HG02798 (cell line): ENCODE measurements around the gene DUSP6.

ENCODE experiments used
- ATAC-seq: cut with Tn5 transposase; IDR thresholded peaks from one replicate; pipeline ENCODE4 v1.9.1; 2021; ENCODE audit warnings: mild to moderate bottlenecking; ENCODE audit not compliant: unreplicated experiment, poor library complexity

DUSP6 gene

GRCh38 chr12:89334548-89335169 is 17.6 kb downstream of the DUSP6 start:
- ATAC-seq, result no peak

- ATAC-seq, result peak; percentile 72
These were observed 18.6 kb downstream of the DUSP6 start for GRCh38 chr12:89333564-89334252.

GRCh38 chr12:89328151-89329030 is 23.9 kb downstream of the DUSP6 start:
- ATAC-seq, result no peak

- no peak for ATAC-seq
These were observed 24.7 kb downstream of the DUSP6 start for GRCh38 chr12:89327486-89328094.

GRCh38 chr12:89326239-89327040 is 25.9 kb downstream of the DUSP6 start:
- no peak for ATAC-seq

DNA sequence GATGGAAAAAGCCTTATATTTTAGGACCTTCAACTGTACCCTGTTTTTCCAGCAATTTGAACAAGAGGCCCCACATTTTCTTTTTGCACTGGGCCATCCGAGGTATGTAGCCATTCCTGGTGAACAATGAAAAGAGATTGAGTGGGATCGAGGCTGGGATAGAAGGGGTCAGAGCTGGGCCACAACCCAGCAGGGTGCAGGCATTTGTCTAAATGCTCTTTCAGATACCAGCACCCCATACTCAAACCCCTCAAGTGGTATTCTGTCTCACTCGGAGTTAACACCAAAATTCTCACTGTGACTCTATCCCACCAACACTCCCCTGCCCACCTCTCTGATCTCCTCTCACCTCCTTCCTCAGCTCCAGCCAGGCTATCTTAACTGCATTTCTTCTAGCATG is 26.8 kb downstream of the DUSP6 start:
- ATAC-seq, result no peak

DNA sequence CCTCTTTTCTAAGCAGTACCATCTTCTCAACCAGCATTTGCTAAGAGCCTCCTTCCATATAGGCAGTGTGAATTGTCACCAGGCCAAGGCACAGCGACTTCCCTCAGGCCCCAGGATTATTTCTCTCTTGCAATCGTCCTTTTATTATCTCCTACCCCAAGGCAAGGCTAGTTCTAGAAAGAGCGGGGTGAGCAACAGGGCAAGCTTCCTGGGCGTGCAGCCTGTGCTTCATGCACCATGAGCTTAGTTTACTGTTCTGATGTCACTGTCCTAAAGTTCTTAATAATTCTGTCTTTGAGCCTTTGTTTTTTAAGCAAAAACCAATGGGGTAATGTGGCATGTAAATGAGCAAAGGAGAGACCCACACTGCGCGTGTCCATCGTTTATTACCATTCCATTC is 27.9 kb downstream of the DUSP6 start:
- ATAC-seq, result no peak

DNA sequence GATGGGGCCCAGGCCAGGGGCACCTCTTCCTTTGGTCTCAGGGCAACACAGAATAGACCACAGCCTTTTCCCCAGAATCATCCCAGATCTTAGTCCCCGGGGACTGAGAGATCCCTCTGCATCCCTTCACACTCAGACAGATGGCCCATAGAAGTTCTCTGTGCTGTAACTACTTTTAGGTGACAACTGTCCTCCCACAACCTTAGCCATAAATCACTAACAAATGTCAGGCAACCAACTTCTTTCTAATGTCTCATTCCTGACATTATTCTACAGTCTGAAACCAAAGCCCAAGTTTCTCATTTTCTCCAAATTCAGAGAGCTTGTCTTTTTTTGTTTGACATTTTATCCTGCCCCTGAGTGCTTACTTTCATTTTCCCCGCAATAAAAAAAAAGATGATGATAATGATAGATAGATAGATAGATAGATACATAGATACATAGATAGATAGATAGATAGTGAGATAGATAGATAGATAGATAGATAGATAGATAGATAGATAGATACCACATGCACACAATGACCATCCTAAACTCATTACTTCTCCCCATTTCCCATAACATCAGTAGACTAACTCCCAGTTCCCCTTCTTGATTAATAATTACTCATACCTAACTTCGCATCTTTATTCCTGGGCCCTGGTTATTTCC is 28.6 kb downstream of the DUSP6 start:
- ATAC-seq, result no peak

GRCh38 chr12:89320735-89321134 is 31.6 kb downstream of the DUSP6 start:
- ATAC-seq, result no peak

DNA sequence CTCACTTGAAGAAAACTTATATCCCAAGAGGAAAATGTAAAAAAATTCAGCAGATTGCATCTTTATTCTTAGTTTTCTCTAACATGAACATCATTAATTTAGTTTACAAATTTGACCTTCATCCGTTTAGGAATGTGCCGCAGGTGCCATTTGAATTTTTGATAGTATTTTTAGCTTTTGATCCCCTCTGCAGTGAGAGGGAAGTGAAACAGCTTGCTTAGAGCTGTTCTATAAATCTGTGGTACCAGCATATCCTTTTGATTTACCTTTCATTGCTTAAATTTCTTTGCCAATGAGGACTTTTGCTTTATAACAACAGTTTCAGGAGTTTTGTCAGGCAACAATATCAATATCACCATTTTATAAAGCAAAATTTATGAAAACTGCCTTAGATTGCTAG is 32.7 kb downstream of the DUSP6 start:
- no peak for ATAC-seq

- no peak for ATAC-seq
These were observed 33.2 kb downstream of the DUSP6 start for GRCh38 chr12:89319122-89319521.

DNA sequence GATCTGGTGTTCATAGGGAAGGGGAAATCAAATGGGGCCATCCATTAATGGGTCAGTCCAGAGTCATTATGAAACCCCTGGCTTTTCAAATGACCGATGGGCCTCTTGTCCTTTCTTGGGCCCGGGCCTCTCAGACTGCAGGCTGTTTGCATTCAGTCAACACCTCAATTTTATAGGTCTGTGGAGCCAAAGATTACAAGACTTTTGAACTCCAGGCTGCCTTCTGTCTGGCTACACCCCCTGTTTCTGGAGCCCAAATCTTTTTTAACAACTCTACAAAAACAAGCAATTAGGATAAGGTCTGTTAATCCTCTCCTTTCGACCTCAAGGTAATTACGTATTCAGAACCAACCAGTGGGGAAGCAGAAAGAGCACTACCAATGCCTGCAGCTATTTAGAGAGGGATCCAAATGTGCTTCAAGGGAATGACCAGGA is 35.6 kb downstream of the DUSP6 start:
- no peak for ATAC-seq

DNA sequence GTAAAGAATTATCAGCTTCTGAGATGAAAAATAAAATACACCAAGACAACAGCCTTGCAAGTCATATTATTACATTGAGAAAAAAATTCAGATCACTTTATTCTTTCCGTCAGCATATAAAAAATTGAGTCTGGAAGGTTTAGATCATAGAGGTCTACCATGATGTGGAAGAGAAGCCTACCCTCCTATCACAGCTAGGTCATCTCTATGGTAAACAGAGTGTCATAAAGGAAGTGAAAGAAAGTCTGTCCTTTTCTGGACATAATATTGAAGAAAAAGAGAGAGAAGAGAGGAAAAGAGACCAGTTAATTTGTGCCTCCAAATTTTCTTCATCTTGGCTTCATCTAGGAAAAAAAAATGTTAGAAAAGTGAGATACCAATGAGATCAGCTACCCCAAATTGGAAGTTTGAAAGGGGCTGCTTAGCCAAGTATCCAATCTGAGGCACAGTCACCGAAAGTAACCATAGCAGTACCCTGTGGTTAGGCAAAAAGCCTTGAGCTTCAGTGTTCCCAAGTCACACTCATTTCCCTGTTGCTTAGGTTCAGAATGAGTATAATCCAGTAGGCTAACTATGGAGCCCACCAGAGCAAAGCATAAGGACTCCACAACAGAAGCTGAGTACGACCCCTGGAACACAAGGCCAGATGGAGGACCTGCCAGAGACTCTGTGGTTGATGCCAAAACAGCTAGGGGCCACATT is 38.1 kb downstream of the DUSP6 start:
- ATAC-seq, result no peak

GRCh38 chr12:89311703-89312293 is 40.5 kb downstream of the DUSP6 start:
- no peak for ATAC-seq

GRCh38 chr12:89309815-89310214 is 42.5 kb downstream of the DUSP6 start:
- no peak for ATAC-seq

DNA sequence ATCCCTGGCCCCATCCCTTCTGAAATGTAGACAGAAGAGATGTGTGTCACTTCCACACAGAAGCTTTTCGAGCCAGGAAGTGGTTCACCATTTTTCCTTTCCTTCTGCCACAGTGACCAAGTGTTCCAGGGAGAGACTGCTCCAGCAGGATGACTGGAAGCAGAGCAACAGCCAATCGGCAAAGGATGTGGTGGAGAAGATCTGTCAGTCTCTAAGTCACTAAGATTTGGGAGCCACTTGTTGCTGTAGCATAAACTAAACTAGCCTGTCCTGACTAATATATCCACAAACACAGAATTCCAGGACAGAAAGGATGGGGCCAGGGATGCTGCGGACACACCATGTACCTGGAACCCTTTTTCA is 42.9 kb downstream of the DUSP6 start:
- ATAC-seq, result no peak

DNA sequence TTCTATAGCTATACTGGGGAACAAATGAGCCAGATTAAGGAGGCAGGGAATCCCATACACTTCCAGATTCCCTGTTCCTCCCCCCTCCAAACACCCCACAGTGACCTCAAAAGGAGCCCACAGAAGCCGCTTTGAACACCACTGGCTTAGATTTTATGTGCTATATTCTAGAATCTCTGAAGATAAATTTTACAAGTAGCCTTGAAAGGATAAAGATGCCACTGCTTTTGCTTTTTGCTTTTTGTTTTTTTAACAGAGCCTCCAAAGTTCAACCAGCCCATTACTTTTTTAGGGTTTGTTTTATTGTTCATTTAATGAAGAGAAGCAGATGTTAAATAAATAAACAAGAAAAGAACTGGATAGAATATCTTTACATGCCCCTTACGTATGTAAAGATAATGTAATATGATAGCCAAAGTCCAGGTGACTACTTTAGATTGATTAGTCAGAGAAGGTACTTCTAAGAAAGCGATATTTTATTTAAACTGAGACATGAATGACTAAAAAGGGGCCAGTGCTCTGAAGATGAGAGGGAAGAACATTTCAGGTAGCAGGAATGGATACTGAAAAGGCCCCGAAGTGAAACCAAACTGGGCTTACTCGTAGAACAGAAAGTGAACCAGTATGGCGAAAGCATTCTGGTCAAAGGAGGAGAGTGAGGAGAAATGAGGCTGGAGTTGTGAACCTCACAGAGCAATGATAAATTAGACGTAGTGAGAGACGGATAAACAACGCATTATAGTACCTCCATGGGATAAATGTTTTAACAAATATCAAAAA is 44.6 kb downstream of the DUSP6 start:
- no peak for ATAC-seq
